ENCODE results near the gene ZNF664.

Gene ZNF664

DNA sequence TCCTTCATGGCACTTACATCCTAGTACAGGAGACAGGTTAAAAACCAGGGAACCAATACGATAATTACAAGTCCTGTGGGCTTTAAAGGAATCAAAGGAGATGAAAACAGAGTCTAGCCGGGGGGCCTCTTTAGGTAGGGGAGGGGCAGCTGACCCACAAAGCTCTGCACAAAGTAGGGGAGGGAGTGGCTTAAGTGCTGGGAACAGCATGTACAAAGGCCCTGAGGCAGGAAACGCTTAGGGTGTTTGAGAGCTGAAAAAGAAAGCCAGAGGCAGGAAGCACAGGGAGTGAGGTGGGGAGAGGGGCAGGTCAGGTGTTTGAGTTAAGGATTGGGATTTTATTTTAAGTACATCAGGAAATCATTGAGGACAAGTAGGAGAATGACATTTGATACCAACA lies 37.7 kb downstream of the ZNF664 start:
- no peak for DNase-seq

DNA sequence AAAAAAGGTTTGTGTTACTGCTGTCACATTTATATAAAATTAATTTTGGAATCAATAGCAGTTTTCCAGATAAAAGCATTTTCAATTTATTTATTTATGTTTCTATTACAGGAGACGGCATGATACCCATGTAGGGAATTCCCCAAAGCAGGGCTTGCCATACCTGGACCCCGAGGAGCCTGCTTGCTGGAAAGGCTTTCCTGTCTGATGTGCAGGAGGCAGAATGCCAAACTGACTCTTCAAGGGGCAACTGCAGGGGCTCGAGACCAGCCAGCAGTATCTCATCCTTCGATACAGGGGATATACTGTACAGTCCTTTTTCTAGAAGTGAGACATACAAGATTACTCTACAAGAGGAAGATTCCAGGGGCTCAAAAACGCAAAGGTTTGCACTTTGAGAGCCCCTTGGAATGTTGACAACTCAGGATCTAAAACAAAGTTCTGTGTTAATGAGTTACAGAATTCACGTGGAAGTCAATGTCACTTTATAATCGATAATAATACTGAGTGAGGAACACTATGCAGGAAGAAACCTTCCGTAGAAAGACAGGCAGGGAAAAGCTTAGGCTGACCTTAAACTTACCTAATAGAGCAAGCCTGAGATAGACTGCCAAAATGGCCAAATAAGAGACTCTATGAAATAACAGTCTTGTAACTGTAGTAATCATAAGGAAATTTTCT lies 38.6 kb downstream of the ZNF664 start:
- DNase-seq = no peak

DNA sequence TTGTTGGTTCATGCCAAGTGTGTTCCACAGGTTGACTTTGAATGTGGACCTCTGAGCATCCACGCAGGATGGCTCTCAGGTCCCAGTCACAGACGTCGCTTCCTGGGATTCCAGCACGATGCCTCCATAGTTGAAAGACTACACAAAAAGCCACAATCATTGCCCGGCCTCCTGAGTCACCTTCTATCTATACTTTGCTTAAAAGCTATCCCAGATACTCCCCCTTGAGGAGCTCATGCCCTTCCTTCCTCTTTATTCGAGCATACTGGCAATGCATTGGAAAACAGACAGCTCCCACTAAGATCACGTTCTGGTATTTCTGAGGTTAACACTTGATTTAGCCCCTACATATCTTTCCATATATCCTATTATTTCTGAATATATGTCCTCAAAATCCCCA lies 40.1 kb downstream of the ZNF664 start:
- peak; percentile 19 to 25 (median 22) for DNase-seq

DNA sequence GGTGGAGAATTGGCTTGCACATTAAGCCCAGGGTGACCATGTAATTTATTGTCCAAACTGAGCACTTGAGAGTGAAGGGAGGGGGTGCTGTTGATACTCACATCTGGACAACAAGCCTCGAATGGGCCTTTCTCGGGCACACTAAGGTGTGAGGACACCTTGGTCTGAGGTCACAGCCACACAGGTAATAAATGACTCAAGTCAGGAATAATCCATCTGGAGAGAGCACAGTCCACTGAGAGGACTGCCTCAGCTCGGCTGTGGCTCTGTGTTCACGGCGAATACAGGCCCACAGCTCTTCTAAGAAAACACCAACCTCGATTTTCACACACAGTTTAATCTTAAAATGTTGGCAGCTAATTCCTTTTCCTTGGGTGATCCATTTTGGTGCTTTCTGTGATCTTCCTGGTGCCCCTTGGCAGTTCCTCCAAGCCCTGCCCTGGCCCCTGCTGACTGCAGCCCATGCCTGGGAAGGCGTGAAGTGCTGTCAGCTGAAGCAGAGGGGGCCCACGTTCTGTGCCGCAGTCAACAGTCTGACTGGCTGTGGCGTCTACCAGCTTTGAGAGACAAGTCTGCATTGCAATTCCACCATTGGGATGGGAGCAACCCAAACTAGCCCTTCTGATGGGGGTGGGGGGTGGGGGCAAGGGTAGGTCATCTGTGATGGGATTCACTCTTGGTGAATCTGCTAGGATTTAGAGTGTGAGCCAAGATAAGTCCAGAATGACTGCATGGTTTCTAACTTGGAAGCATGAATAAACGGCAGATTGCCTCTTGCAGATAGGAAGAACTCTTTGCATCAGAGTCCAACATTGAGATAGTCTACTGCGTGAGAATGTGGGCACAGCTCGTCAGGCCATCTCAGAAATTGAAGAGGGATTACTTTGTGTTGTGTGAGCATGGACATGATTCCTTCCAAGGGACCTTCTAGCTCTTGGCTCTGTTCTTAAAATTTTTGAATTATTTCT lies 42.8 kb downstream of the ZNF664 start:
- DNase-seq = no peak

- DNase-seq = no peak
Observed at GRCh38 chr12:124017064-124017463, 44.0 kb downstream of the ZNF664 start.

DNA sequence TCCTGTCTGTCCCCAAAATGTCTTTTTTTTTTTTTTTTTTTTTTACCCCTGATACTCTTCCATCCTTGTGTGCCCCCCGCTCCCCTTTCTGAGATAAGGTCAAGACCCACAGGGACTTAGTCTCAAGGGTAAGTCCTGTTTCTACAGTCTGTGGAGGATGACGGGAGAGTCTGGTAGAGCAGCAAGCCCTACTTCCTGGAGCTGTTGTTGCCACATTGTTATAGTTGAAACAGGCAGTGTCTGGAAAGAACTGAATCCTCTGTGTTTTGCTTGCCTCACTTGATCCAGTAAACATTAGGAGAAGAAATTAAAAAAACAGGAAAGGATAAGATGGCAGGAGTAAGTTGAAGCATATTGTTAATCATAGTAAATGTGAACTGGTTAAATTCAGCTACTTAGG lies 45.5 kb downstream of the ZNF664 start:
- no peak for DNase-seq

GRCh38 chr12:124019115-124019514 lies 46.1 kb downstream of the ZNF664 start:
- DNase-seq = no peak

DNA sequence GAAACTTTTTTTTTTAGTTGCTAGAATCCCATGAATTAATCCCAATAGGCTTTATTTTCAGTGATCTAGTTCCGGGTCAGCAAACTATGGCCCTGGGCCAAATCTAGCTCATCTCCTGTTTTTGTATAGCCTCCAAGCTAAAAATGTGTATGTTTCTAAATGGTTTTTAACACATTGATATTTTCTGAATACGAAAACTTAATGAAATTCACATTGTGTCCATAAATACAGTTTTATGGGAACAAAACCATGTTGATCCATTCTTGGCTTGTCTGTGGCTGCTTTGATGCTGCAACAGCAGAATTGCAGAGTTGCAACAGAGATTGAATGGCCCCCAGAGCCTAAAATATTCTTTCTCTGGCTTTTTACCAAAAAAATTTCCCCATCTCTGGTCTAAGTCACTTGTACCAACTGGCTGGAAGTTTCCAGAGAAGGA lies 47.5 kb downstream of the ZNF664 start:
- no peak for DNase-seq

- no peak for DNase-seq
Observed at GRCh38 chr12:124021007-124021406, 48.0 kb downstream of the ZNF664 start.

- no peak for DNase-seq
Observed at GRCh38 chr12:124022161-124022560, 49.1 kb downstream of the ZNF664 start.

DNA sequence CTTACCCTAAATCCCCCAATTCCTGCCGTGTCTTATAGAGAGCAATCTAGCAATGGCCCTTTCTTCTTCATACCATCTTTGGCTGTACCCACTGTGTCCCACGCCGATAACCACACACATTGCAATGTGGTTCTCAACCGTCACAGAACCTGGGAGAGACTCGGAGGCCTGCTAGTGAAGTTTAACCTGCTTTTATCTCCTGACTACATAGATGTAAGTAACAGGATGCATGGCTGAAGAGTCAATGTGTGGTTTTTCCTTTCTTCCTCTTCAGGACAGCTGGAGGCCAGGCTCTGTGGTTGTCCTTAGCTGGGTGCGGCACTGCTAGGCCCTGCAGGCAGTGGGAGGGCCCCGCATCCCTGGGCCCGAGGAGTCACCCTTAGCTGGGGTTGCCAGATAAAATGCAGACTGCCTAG lies 51.3 kb downstream of the ZNF664 start:
- DNase-seq = peak; percentile 52 to 58 (median 56)

DNA sequence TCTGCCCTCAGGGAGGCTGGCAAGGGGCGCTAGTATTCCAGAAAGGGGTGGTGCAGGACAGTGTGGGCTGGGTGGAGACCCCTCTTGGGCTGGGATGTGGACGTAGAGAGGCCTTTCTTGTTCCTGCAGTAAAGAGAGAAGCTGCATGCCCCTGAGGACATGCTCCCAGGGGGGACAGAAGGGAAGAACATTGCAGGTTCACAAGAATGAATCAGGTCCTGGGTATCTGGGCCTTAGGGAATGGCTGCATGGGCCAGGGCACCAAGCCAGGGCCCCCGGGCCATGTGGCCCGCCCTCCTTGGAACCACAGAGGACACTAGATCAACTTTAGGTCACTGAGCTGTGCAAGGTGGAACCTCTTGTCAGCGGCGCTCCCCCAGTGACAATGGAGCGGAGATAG lies 51.8 kb downstream of the ZNF664 start:
- no peak for DNase-seq

DNA sequence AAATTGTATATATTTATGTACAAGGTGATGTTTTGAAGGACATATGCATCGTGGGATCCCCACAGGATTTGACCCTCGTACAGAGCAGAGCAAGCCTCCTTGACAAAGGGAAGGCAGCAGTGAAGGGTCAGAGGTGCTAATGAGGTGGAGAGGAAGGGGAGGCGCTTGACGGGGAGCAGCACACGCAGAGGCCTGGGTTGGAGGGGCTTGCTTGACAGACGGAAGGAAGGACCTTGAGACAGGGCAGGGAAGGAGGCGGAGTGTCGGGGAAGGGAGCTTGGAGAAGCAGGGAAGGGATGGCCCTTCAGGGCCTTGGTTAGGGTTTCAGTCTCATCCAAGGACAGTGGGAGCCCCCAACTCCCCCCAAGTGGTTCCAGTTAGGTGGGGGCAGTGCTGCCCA lies 52.6 kb downstream of the ZNF664 start:
- no peak for DNase-seq

DNA sequence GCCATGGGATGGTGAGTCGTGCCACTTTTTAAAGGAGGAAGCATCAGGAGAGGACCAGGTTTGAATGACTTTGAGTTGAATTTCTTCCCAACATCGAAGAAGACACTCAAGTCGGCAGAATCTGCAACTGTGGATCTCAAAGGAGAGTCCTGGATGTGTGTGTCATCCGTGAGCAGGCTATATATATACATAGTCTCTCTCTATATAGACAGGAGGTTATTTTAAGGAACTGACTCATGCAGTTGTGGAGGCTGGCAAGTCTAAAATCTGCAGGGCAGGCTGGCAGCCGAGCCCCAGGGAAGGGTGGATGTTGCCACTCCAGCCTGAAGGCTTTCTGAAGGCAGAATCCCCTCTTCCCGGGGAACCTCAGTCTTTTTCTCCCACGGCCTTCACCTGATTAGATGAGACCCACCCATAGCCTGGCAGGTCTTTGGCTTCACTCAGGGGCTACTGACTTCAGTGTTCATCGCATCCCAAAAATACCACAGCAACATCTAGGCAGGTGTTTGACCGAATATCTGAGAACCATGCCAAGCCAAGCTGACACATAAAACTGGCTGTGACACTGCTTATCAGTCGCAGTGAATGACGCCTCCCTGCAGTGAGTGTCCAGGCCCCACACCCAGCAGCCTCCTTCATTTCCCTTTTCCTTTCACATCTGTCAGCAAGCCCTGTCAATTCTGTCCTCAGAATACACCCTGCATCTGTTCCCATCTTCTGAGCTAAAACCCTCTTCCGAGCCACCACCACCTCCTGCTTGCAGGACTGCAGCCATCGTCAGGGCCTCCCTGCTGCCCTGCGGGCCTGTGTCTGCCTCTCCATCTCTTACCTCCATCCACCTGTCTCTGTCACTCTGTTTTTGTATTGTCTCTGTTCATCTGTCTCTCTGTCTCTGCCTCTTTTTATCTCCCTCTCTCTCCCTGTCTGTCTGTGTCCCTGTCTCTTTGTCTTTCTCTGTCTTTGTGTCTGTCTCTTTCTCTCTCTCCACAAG lies 54.0 kb downstream of the ZNF664 start:
- DNase-seq = peak; percentile 84 to 90 (median 88)

DNA sequence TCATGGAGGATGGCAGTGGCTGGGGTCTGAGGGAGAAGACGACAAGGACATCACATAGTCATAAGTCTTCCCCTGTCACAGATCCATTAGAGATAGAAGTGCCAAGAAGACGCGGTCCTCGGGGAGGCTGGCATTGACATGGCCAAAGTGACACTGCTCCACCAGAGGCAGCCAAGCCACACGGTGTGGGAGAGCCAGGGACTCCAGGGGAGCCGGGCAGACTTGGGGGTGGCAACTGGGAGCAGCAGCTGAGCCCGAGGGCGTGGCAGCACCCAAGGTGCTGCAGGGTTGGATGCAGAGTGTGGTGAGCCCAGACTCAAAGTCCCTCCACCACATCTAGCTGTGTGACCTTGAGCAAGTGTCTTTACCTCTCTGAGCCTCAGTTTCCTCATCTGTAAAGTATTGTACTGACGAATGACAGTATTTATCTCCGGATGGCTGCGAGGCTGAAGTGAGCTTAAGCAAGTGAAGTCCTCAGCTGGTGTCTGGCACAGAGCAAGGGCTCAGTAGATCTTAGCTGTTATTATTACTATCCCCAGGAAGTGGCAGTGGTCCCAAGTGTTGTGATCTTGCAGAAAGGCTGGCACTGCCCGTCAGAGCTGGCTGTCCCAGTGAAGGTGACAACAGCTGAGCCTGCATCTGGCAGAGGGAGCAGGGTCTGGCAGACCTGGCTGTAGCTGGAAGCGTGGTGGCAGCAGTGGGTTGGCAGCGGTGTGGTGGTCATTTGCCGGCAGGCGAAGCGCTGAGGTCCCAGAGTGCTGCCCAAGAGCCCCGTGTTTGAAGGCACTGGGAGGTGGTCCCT lies 54.9 kb downstream of the ZNF664 start:
- no peak for DNase-seq

- no peak for DNase-seq
Observed at GRCh38 chr12:124028555-124028925, 55.5 kb downstream of the ZNF664 start.

- no peak for DNase-seq
Observed at GRCh38 chr12:124030008-124030407, 57.0 kb downstream of the ZNF664 start.

- peak; percentile 38 to 56 (median 45) for DNase-seq
Observed at GRCh38 chr12:124030510-124030909, 57.5 kb downstream of the ZNF664 start.

- DNase-seq = no peak
Observed at GRCh38 chr12:124031058-124031457, 58.0 kb downstream of the ZNF664 start.

DNA sequence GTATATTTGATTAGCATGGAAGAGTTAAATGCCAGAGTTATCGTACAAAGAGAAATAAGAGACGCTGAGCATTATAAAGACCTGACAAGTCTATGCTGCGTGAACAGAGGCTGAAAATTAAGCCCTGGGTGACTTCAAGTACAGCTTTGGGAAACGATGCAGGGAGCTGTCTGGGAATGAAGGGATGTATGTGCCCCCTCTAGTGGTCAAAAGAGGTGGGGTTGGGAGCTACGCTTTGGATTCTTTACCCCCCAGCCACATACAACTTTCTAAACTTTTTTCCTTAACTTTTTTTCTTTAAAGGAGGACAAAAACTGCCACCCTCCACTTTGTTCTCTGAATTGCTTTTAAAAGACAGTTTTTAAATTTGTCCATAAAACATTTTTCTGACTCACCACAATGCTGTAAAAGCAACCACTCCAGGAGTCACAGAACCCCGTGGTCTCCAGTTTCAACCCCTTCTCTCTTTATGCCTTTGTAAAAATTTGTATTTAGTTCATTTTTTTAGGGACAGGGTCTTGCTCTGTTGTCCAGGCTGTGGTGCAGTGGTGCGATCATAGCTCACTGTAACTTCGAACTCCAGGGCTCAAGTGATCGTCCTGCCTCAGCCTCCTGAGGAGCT lies 59.4 kb downstream of the ZNF664 start:
- DNase-seq = peak; percentile 52 to 74 (median 73)

- no peak for DNase-seq
Observed at GRCh38 chr12:124033859-124034258, 60.8 kb downstream of the ZNF664 start.
